ENCODE results near the gene DOP1B.
"Not testable (repeated sequence)": the region's sequence is repeated elsewhere in the genome, so short reads cannot be mapped to it uniquely, and the experiment has no call there.

DOP1B gene

GRCh38 chr21:36134803-36135390 is 21.7 kb upstream of the DOP1B start, which contains the start of gene CBR3:
Gene CBR3 (plus strand): TSS chr21:36135079. CDS start chr21:36135193, 114 bp downstream.
- peak in 38 of 56 donors; percentile 18 to 77 (median 56) for DNase-seq

- DNase-seq, result peak in 54 of 56 donors; percentile 26 to 83 (median 62)
Measured at GRCh38 chr21:36135391-36136102, 21.1 kb upstream of the DOP1B start.

GRCh38 chr21:36139791-36140190 is 16.8 kb upstream of the DOP1B start:
- not testable (repeated sequence) for DNase-seq

GRCh38 chr21:36141513-36141925 is 15.1 kb upstream of the DOP1B start:
- DNase-seq, result peak in 51 of 56 donors; percentile 5 to 87 (median 52)

GRCh38 chr21:36144233-36144632 is 12.4 kb upstream of the DOP1B start:
- DNase-seq, result not testable (repeated sequence)

- DNase-seq, result no peak
Measured at GRCh38 chr21:36145259-36145658, 11.4 kb upstream of the DOP1B start.

GRCh38 chr21:36147911-36148310 is 8.7 kb upstream of the DOP1B start:
- DNase-seq, result no peak

- no peak for DNase-seq
Measured at GRCh38 chr21:36148886-36149285, 7.7 kb upstream of the DOP1B start.

GRCh38 chr21:36149788-36150711 is 6.6 kb upstream of the DOP1B start:
- DNase-seq, result peak in 20 of 56 donors; percentile 8 to 57 (median 23)

- peak in 1 of 56 donors; percentile 44 for DNase-seq
Measured at GRCh38 chr21:36155603-36156338, 853 bp upstream of the DOP1B start.

GRCh38 chr21:36156339-36156814 is 247 bp upstream of the DOP1B start:
- DNase-seq, result peak; percentile 91 to 100 (median 100)

- DNase-seq, result no peak
Measured at GRCh38 chr21:36159356-36159921, 2.8 kb downstream of the DOP1B start.

- DNase-seq, result no peak
Measured at GRCh38 chr21:36160850-36161178, 4.2 kb downstream of the DOP1B start.

- DNase-seq, result no peak
Measured at GRCh38 chr21:36162631-36163030, 6.0 kb downstream of the DOP1B start.

- no peak for DNase-seq
Measured at GRCh38 chr21:36163750-36164741, 7.4 kb downstream of the DOP1B start.

GRCh38 chr21:36165356-36165755 is 8.7 kb downstream of the DOP1B start:
- no peak for DNase-seq

GRCh38 chr21:36166705-36167104 is 10.1 kb downstream of the DOP1B start:
- DNase-seq, result no peak

GRCh38 chr21:36167541-36167940 is 10.9 kb downstream of the DOP1B start:
- DNase-seq, result no peak

- DNase-seq, result no peak
Measured at GRCh38 chr21:36169470-36170128, 13.0 kb downstream of the DOP1B start.
